ENCODE data around the gene PTGR3.

PTGR3 gene, protein sequence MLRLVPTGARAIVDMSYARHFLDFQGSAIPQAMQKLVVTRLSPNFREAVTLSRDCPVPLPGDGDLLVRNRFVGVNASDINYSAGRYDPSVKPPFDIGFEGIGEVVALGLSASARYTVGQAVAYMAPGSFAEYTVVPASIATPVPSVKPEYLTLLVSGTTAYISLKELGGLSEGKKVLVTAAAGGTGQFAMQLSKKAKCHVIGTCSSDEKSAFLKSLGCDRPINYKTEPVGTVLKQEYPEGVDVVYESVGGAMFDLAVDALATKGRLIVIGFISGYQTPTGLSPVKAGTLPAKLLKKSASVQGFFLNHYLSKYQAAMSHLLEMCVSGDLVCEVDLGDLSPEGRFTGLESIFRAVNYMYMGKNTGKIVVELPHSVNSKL

DNA sequence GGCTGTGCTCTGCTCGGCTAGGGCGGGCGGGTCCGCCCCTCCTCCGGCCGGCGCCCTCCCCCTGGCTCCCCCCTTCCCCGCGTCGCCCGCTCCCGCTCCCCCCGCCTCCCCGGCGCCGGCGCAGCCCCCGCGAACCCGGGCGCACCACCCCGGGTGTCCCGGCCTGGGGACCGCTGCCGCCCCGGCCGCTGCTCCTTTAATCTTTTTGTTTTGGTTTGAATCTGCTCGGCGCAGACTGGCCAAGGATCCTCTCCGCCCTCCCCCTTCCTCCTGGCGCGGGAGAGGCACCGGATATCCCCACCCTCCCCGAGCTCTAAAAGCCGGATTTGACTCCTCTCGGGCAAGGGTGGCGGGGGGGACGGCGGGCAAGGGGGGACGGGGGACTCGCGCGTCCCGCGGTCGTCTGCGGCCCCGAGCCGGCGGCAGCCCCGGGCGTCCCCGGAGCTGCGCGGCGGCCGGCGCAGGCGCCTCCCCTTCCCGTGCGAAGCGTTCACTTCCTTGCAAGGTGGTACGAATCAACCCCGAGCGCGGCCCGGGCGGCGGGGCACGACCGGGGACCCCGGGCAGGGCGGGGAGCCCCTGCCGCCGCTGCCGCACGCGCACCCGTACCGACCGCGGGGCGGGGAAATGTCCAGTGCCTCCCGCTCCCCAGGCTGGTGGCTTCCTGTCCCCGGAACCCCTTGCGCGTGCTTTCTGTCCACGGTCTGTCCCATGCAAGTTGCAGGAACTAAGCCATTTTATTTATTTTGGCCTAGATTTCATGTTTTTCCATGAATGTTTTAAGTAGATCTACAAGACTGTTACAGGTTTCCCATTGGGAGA is at the start of gene PTGR3:
Gene PTGR3 (minus strand): TSS at position 11 of the 822 bp plus-strand sequence. CDS start 81 bp downstream, outside the sequence.
- DNase-seq = peak; percentile 85

DNA sequence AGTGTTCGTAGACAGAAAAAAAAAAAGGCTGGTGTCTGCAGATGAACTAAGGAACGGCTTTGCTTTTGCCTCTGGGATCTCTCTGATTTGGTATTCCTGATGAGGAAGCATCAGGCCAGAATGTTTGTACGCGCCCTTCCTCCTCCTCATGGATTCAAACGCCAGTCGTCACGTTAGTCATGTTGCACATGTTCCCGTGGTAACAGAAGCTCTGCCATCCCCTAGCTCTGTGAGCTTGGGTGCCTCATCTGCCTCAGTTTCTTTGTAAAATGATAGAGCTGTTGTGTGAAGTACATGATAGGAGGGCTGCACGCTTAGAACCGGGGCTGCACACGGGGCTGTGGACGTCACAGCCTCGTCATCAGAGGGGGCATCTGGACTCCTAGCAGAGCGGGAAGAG is 48.7 kb upstream of the PTGR3 start:
- no peak for DNase-seq

DNA sequence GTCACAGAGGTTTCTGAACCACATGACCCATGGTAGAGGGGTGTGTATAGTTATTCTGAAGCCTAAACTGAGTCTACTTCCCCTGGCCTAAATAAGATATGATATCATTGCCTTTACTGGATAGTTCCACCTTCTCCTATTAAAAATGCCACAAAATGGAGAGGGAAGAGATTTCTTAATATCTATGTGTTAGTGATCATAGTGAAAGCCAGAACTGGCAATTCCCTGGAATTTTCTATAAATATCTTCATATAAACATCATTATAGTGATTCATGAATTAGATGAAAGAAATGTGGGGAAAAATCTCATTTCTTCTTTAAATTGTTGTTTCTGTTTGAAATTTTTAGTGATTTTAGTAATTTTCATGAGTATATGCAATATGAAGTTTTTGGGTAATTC is 47.4 kb upstream of the PTGR3 start:
- no peak for DNase-seq

DNA sequence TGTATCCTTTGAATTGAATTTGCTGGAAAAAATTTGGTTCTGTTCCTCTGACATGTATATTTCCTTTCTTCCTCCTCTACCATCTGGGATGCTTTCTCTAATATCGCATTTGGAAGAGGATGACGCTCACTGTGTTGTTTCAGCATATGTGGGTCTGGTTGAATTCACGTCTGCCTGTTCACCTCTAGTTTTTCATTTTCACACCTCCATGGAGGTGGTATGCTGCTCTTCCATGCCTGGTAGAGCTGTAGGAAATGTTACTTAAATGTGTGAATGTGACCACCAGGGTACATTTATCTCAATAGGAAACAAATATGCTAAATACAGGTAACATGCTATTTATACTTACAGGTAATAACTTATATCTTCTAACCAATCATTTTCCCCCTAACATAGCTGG is 46.2 kb upstream of the PTGR3 start:
- DNase-seq = no peak

DNA sequence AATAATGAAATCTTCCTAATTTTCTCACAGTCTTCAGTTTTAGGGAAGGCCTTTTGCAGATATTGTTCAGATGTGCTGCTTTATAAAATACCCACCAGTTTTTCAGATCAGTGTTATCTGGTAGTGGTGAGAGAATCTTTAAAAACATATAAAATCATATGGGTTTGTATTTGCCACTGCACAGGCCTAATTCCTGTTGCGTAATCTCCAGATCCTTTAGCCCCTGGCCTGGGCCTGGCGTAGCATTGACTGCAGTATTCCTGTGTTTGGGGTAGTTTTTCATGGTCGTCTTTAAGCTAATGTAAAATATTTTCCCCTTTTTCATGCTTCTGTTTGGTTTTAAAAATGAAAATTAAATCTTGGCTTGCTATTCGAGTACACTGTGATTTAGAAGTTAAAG is 44.8 kb upstream of the PTGR3 start:
- no peak for DNase-seq

DNA sequence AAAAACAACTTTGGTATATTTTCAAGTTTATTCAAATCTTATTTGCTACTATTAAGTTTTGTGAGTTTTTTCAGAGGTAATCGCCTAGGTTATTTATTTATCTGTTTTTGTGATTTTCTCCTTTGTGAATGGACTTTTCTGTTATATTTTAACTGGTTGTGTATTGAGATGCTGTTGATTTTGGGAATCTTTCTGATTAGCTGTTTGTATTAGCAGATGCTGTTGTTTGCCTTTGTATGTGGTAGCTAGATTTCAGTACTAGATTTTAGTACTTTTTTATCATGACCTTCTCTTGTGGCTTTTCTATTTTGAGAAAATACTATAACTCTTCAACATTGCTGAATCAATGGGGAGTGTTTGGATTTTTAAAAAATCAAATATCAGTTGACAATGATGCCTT is 44.1 kb upstream of the PTGR3 start:
- no peak for DNase-seq

DNA sequence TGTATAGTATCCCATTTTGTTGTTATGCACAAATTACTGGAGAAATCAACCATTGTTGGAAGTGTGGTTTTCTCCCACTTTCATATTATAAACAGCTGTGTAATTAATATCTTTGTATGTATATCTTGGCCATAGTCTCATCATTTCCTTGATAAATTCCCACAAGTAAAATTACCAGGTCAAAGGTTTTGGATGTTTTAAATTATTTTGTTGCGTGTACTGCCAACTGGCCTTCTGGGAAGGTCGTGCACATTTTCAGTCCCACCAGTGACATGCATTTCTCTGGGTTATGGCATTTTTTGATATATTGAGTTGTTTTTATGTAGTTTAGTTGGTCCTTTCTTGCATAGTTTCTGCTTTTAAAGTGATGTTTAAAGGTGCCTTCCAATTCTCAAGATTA is 43.2 kb upstream of the PTGR3 start:
- DNase-seq = no peak

DNA sequence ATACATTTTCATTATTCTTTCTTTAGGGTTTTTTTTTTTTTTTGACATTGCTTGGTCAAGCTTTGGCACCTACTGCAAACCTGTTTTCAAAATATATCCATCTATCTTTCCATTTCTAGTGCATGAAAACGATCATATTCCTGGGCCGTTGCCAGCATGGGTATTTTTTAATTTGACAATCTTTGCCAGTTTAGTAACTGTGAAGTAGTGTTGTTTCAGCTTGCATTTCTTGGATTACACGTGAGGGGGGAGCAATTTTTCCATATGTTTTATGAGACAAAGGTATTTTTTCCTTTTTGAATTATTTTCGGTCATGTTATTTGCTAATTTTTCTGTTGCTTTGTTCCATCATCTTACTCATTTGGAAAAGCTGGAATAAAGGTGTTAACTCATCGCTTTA is 42.5 kb upstream of the PTGR3 start:
- no peak for DNase-seq

DNA sequence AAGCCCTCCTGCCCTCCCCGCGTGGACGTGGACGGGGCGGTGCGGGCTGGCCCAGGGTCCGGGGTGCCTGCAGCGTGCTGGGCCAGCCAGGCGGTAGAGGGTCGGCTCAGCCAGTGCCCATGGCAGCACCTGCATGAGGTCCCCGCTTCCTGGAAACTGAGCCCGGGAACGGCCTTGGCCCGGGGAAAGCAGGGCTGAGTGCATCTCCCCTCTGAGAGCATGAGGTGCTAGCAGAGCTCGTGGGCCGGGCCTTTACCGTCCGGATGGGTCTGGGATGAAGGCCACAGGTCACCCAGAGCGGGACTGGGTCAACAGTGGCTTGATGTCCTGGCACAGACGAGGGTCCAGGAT is 41.5 kb upstream of the PTGR3 start:
- no peak for DNase-seq

DNA sequence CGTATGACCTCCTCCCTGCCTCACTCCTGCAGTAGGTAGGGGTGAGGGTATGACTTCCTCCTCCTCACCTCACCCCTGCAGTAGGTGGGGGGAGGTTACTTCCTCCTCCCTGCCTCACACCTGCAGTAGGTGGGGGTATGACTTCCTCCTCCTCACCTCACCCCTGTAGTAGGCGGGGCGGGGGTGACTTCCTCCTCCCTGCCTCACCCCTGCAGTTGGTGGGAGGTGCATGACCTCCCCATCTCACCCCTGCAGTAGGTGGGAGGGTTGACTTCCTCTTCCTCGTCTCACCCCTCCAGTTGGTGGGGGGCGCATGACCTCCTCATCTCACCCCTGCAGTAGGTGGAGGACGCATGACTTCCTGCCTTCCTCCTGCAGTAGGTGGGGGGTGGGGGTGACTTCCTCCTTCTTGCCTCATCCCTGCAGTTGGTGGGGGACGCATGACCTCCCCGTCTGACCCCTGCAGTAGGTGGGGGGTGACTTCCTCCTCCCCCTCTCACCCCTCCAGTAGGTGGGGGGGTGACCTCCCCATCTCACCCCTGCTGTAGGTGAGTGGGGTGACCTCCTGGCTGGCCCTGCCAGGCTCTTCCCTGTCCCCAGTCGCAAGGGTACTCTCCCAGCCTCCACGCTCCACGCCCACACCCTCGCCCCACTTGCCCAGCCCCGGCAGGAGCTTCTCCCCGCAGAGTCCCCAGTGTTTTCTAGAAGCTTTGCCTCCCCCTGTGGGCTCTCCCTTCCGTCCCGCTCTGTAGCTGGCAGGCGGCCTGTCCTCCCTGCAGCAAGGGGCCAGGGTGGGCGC is 40.9 kb upstream of the PTGR3 start:
- DNase-seq = no peak

DNA sequence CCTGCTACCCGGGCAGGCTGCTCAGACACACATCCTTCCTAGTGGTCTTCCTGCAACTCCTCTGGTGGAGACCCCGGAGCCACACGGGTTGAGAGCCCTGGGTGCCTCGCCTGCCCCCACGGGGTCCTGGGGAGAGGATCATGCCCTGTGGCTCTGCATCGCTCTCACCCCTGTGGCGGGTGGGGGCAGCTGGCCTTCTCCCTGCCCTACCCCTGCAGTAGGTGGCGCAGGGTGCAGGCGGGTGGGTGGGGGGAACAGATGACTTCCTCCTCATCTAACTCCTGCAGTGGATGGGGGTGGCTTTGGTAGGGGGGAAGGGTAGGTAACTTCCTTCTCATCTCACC is 40.2 kb upstream of the PTGR3 start:
- DNase-seq = no peak

DNA sequence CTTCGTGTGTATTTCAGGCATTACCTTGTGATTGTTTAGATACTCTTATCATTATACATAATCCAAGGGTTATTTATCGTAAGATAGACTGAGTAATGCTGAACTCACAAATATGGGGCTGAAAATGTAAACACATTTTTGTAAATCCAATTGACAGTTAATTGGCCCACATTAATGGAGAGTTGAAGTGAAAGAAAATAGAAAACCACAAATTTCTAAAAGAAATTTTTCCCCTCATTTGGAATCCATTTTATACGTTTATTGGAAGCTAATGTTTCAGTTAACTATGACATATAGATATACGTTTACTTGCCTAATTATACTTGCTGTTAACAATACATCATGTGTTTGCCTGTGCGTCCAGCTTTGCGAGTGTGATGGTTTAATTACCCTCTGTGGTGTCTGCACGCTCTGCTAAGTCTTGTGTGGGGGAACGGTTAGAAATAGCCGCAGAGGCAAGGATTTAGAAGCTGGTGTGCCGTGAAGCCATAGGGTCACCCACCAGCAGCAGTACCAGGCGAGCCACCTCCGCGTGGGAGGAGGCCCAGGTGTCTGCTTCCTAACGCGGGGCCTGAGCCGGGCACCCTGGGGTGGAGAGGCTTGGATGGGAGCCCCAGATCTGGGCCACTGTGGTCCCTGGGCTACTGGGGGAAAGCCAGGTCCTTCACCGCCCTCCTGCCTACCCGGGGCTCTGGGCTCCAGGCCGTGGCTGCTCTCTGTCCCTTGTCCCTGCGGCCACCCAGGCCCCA is 39.7 kb upstream of the PTGR3 start:
- DNase-seq = no peak

DNA sequence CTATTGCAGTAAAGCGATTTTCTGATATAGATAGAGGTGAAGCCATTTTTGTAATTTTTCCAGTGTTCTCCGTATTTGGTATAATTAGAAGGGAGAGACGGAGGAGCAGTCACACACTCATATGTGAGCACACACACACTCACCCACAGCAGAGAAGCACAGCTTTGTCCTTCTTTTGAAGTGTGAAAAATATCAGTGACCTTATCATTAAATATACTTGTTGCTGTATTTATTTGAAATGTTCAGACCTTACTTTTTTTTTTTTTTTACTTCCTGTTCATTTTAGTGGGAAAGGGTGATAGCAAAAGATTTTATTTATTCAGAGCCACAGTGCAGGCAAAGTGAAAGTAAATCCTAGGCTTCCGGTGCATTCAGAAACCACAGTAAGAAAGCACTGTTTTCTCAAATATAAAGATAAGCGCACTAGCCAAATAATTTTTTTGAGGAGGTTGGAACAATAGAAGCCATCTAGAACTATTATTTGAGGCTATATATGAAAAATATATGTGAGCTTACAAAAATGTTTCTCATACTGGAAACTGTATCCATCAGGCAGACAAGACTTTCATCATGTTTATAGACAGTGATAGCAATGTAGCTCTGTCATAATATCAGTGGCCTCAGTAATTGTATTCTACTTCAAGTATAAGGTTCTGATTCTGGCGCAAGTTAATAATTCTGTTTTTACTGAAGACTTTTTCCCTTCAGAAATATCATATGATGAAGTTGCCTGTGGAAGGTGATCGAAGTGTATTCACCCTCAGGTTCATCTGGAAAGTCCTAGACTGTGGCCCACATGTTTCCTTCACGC is 38.9 kb upstream of the PTGR3 start:
- peak; percentile 59 for DNase-seq

DNA sequence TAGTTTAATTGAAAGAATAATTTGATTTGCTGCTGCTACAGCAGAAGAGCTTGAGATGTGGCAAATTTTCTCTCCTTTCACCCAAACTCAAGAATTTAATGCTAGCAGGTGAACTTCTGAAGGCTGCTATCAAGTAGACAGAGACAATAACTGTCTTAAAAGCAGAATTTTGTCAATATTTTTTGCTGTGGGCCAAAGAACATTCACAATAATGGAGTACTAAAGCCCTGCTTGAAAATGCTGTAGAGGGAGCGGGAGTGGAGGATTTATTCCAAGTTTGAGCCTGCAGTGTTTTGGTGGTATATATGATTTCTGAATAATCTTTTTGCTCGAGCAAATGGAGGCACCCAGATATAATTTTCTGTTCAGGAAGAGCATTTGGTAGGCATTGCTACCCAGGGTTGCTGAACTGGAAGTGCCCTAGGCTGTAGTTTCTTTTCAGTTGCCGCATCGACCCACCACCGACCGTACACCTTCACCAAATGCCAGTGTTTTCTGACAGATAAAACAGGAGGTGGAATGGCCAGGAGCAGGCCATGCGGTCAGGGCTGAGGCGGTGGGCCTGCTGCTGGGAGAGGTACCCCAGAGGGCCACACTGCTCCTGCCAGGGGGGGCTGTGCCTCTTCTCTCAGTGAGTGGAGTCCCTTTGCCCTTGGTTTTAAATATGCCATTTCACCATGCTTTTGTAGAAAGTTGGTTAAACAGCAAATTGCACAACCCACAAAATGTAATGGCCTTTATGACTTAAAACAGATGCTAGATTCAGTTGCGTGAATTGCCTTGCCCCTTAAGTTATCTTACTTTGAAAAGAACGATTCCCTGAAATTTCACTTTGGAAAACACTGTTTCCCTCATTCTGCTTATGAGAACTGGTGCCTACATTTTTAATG is 38.0 kb upstream of the PTGR3 start:
- peak; percentile 42 for DNase-seq

DNA sequence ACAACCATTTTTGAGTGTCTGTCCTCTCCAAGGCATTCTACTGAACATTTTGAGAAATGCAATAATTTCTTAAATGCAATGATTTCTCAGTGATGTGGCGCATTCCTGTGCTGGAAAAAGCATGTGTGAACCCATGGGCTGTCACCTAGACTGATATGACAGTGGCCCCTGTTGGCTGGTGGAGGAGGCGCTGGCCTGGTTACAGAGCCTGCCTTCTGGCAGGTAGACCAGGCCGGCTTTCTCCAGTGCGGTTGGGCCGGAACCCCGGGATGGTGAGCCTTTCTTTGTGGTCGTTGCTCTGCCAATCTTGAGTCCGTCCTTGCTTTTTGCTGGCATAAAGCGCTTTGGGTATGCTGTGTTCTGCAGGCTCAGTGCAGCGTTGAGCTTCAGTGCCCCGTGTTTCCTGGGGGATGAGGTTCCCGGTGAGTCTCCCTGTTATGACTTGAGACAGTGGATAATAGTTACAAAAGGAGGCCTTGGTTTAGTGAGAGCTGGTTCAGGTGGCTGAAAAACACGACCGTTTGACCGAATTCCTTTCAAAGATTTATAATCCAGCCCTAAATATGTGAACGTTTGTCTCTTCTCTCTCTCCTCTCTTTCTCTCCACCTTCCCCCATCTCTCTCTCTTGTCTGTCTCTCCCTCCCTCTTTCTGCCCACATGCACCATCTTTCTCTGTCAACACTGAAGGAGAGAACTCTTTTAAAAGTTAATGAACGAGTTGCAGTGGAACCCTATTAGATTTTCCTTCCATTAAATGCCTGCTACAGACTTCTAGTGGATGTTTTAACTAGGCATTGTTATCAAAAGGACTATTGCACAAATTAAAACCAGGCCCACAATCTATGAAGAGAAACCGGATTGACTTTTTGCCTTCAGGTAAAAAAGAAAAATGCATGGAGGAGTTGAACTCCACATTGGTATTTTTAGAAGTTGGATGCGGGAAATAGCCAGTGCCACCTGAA is 35.7 kb upstream of the PTGR3 start:
- no peak for DNase-seq

DNA sequence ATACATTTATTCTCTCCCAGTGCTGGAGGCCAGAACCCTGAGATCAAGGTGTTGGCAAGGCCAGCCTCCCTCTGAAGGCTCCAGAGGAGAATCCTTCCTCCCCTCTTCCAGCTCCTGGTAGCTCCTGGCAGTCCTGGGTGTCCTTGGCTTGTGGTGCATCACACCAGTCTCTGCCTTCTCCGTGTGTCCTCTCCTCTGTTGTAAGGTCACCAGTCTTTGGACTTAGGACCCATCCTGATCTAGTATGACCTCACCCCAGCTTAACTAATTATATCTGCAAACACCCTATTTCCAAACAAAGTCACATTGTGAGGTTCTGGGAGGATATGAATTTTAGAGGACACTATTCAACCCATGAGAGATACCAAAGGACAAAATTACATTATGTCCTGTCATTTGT is 32.8 kb upstream of the PTGR3 start:
- no peak for DNase-seq

DNA sequence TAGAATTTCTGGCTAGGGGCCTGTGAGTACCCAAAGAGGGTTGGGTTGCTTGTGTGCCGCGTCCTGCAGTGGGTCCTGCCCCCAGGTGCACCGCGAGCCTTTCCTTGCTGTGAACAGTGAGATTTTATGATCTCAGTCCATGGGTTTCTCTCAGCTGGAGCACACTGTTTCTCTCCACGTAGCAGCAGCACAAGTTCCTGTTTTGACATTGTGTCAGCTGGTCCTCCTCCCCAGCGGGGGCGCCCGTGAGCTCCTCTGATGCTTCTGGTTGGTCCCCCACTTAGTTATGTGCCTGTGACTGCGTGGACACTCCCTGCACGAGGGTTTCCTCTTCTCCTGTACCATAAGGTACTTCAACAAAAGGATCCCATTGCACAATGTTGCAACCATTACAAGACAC is 31.5 kb upstream of the PTGR3 start:
- no peak for DNase-seq

DNA sequence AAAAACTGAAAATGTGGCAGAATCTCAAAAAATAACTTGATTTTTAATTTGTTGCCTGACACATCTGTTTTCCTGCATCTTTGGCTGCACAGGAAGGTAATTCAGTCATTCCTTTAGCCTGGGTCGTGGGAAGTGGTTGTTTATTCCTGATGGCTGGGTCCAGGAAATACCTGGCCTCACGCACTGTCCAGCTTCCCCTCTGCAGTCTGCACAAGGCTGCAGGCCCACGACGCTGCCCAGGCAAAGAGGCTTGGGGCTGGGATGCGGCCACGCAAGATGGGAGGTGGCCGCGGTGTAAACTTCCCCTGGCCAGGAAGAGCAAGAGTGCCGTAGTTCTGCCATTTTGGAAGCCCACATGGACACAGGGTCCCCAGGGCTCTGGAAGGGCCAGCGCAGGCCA is 29.8 kb upstream of the PTGR3 start:
- no peak for DNase-seq

DNA sequence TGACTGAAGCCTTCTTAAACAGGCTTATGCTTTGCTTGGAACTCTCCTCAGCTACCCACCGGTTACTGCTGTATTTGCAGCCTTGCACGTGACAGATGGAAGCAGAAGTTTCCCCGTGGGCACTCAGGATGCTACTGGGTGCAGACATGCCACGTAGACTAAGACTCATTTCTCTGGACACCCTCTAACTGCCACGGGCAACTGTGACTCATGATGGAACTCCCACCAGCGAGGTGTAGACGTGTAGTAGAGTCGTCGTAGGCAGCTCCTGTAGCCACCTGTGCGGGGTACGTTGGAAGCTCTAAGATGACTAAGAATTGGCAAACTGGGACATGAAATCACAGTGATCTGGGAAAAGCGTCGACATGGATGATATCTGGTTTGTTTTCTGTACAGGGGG is 29.2 kb upstream of the PTGR3 start:
- no peak for DNase-seq

DNA sequence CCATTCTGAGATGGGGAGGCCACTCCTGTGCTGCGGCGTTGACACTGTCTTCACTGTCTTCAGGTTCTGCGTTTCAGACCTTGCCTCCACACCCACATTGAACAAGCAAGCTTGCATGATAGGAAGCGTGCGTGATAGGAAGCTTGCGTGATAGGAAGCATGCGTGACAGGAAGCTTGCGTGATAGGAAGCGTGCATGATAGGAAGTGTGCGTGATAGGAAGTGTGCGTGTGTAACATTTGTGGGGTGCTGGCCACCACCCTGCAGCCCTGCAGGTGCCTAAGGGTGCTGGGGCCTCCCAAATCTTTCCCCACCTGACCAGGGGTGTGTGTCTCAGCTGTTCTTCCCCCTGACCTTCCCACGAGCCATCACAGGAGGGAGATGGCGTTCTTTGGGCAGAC is 27.0 kb upstream of the PTGR3 start:
- DNase-seq = no peak
